Fibroblast of the aortic adventitia (primary cell): ENCODE measurements around the gene MSX1. TPM values are rescaled to one million over a fixed set of nuclear protein-coding genes. Genes with fewer than 3 reads are reported as not detected.
A peak's percentile ranks its signal among the peaks of the same experiment; 100 is the strongest.

Experiments used
- DNase-seq: peaks from one replicate; pipeline ENCODE4 v3.0.0-alpha.2; 2010; ENCODE audit warnings: low read depth
- H3K4me3 ChIP-seq: 2 replicates; pipeline ENCODE4 v1.5.1; 2011; ENCODE audit warnings: low read depth, mild to moderate bottlenecking, control low read depth, low read length, moderate library complexity
- CTCF ChIP-seq: IDR thresholded peaks from 2 replicates; pipeline ENCODE4 v1.5.1; 2011; ENCODE audit warnings: mild to moderate bottlenecking, low read length, control low read depth, inconsistent platforms; ENCODE audit not compliant: insufficient read depth
- total RNA-seq: library from RNA; depleted of rRNA; stranded (reverse); fragments of >200 nt; gene quantifications from 2 replicates; pipeline ENCODE4 v1.2.3, GENCODE V29; 2012; ENCODE audit warnings: low replicate concordance

Gene MSX1
- total RNA-seq, 1 donor, result 17.6 TPM

- peak overlapping the region; percentile 28 for H3K4me3 ChIP-seq
- no peak for TF ChIP-seq CTCF
- no peak for DNase-seq
Observed at GRCh38 chr4:4869731-4870571, 10.5 kb downstream of the MSX1 start.

- H3K4me3 ChIP-seq, result no peak overlapping the region
- TF ChIP-seq CTCF, result no peak
- DNase-seq, result no peak
Observed at GRCh38 chr4:4870576-4871241, 11.2 kb downstream of the MSX1 start.

GRCh38 chr4:4871242-4871572 is 11.7 kb downstream of the MSX1 start:
- no peak overlapping the region for H3K4me3 ChIP-seq
- no peak for TF ChIP-seq CTCF
- no peak for DNase-seq

GRCh38 chr4:4871573-4872313 is 12.3 kb downstream of the MSX1 start:
- TF ChIP-seq CTCF, result no peak
- H3K4me3 ChIP-seq, result no peak overlapping the region
- DNase-seq, result no peak

- DNase-seq, result no peak
- H3K4me3 ChIP-seq, result no peak overlapping the region
- peak; percentile 15 for TF ChIP-seq CTCF
Observed at GRCh38 chr4:4872314-4872903, 12.9 kb downstream of the MSX1 start.

GRCh38 chr4:4873203-4873602 is 13.7 kb downstream of the MSX1 start:
- H3K4me3 ChIP-seq, result no peak overlapping the region
- DNase-seq, result no peak

More at GRCh38 chr4:4873203-4873602, 13.7 kb downstream of the MSX1 start:
- no peak for TF ChIP-seq CTCF
